ENCODE measurements around the gene PCNX2.

GRCh38 chr1:233127157-233127556 lies 168.4 kb downstream of the PCNX2 start:
- TF ChIP-seq, protein P1, sequence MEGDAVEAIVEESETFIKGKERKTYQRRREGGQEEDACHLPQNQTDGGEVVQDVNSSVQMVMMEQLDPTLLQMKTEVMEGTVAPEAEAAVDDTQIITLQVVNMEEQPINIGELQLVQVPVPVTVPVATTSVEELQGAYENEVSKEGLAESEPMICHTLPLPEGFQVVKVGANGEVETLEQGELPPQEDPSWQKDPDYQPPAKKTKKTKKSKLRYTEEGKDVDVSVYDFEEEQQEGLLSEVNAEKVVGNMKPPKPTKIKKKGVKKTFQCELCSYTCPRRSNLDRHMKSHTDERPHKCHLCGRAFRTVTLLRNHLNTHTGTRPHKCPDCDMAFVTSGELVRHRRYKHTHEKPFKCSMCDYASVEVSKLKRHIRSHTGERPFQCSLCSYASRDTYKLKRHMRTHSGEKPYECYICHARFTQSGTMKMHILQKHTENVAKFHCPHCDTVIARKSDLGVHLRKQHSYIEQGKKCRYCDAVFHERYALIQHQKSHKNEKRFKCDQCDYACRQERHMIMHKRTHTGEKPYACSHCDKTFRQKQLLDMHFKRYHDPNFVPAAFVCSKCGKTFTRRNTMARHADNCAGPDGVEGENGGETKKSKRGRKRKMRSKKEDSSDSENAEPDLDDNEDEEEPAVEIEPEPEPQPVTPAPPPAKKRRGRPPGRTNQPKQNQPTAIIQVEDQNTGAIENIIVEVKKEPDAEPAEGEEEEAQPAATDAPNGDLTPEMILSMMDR (conservative IDR thresholded peaks at IDR 0.05) = no peak
- no peak for TF ChIP-seq ZFX (IDR thresholded peaks at IDR 0.05)

All from C4-2B (cell line).